GM21786 (cell line): ENCODE results near the gene APC2.

Experiments used
- ATAC-seq: cut with Tn5 transposase; IDR thresholded peaks from one replicate; pipeline ENCODE4 v1.9.1; 2021; ENCODE audit not compliant: unreplicated experiment

Gene APC2, protein sequence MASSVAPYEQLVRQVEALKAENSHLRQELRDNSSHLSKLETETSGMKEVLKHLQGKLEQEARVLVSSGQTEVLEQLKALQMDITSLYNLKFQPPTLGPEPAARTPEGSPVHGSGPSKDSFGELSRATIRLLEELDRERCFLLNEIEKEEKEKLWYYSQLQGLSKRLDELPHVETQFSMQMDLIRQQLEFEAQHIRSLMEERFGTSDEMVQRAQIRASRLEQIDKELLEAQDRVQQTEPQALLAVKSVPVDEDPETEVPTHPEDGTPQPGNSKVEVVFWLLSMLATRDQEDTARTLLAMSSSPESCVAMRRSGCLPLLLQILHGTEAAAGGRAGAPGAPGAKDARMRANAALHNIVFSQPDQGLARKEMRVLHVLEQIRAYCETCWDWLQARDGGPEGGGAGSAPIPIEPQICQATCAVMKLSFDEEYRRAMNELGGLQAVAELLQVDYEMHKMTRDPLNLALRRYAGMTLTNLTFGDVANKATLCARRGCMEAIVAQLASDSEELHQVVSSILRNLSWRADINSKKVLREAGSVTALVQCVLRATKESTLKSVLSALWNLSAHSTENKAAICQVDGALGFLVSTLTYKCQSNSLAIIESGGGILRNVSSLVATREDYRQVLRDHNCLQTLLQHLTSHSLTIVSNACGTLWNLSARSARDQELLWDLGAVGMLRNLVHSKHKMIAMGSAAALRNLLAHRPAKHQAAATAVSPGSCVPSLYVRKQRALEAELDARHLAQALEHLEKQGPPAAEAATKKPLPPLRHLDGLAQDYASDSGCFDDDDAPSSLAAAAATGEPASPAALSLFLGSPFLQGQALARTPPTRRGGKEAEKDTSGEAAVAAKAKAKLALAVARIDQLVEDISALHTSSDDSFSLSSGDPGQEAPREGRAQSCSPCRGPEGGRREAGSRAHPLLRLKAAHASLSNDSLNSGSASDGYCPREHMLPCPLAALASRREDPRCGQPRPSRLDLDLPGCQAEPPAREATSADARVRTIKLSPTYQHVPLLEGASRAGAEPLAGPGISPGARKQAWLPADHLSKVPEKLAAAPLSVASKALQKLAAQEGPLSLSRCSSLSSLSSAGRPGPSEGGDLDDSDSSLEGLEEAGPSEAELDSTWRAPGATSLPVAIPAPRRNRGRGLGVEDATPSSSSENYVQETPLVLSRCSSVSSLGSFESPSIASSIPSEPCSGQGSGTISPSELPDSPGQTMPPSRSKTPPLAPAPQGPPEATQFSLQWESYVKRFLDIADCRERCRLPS (N-terminal part only)

GRCh38 chr19:1449467-1450442 is at the start of gene APC2:
Gene APC2 (plus strand): TSS chr19:1450121. CDS start chr19:1453002, 2,881 bp downstream.
- no peak for ATAC-seq

DNA sequence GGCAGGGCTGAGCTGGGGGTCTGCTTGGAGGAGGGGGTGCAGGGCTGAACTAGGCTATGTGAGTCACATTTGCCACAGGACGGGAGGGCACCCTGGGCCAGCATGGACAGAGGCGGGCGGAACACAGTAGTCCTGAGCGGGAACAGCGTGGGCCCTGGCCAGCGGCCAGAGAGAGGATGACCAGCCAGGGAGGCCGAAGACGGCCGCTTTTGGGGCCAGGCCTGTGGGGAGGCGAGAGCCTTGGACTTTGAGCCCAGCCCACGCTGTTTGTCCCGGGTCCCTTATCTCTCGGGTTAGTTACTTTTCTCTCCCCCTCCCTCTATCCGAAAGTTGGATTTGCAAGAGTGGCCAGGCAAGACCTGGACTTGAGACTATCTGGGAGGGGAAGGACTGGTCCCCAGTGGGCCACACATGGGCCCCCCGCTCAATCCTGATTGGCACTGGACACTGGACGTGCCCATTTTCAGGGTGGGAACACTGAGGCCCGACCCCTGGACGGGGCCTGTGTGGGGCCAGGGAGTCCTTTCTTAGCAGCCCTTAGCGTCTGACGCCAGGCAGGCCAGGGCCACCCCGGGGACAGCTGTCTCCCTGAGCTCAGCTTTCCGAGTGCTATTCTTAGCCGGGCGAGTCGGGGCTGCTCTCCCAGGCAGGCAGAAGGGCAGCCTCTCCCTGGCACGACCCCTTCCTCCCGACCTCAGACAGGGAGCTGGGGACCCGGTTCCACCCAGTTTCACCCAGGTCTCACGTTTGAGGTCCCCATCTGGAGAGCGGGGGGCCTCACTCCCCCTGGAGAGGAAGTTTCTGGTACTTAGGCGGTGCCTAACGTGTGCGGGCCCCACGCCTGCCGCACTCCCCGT is 49.4 kb upstream of the APC2 start:
- ATAC-seq = no peak

- no peak for ATAC-seq
Measured at GRCh38 chr19:1401138-1401888, 48.6 kb upstream of the APC2 start, which contains the start of gene GAMT. Gene GAMT (minus strand): TSS chr19:1401542. CDS start chr19:1401476, 66 bp downstream.

DNA sequence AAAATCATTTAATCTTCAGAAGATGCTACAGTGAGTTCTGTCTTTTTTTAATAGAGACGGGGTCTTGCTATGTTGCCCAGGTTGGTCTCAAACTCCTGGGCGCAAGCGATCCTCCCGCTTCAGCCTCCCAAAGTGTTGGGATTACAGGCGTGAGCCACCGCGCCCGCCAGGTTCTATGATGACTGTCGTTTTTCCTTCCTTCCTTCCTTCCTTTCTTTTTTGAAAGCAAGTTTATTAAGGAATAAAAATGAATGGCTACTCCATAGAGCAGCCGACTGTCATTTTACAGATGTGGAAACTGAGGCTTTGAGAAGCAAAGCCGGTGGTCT is 48.1 kb upstream of the APC2 start:
- ATAC-seq = no peak

GRCh38 chr19:1402411-1403070 is 47.4 kb upstream of the APC2 start:
- ATAC-seq = no peak

GRCh38 chr19:1406774-1407527 is 43.0 kb upstream of the APC2 start:
- ATAC-seq = peak; percentile 71

- peak; percentile 19 for ATAC-seq
Measured at GRCh38 chr19:1407528-1408299, 42.2 kb upstream of the APC2 start, which contains the start of gene DAZAP1. Gene DAZAP1 (plus strand): TSS chr19:1407586. CDS start chr19:1407774, 188 bp downstream.

DNA sequence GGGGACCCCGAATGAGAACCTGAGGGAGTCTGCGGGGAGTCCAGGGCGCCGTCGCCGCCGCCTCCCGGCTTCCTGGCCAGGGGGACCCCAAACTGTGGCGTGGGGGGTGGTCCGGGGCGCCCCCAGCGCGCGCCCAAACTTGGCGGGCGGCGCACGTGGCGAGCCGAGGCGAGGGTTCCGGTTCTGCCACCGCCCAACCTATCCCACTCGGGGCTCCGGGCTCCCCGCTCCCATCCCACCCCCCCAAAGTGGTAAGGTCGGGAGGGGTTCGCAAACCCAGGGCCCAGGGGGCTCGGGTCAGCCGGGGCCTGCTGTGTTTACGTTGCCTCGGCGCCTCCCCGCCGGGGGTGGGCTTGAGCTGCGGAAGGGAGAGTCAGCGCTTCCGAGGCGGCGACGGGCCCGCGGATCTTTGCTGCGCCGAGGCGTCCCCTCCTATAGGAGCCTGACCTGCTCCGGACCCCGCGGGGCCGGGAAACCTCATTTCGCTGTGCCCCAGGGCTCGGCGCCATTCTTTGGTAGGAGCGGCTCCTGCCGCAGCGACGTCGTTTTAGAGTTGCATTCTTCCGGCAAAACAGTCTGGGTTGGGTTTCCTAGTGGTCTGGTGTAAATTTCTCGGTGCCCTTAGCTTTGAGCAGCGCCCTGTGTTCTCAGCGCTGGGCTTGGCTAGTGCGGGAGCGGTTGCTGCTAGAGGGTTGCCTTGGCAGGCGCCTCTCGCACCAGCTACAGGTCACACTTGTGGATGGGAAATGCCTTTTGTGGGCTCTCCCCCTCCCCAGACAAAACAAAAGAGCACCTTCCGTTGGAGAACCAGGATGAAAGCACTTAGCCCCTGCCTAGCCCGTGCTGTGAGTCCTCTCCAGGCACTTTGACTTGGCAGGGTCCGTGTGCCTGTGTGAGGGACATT is 41.4 kb upstream of the APC2 start:
- no peak for ATAC-seq

GRCh38 chr19:1409204-1410005 is 40.5 kb upstream of the APC2 start:
- ATAC-seq = no peak

DNA sequence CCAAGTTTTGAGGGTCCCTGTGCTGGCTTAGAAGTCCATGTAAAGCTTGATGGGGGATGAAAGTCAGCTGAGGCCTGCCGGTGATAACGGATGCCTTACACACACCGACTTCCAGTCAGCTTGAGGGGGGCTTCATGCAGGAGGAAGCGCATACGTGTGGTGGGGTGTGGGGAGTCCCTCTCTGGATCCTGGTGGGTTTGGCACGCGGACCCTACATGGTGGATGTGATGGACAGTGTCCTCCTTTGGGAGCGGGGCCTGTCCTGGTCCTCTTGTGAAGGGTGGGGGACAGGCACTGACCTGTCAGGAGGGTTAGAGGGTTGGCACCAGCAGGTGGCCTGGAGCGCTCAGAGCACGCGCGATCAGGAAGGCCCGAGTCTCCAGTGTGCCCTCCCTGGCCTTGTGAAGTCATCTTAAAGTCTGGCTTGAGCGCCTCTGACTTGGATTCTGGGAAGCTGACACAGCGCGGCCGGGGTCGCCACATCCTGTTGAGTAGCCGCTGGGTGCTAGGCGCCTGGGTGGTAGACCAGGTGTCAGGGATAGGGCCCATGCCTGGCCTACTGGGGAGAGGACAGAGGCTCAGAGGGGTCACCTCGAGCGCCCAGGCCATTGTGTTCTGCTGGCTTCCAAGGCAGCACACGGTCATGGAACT is 39.7 kb upstream of the APC2 start:
- ATAC-seq = no peak

DNA sequence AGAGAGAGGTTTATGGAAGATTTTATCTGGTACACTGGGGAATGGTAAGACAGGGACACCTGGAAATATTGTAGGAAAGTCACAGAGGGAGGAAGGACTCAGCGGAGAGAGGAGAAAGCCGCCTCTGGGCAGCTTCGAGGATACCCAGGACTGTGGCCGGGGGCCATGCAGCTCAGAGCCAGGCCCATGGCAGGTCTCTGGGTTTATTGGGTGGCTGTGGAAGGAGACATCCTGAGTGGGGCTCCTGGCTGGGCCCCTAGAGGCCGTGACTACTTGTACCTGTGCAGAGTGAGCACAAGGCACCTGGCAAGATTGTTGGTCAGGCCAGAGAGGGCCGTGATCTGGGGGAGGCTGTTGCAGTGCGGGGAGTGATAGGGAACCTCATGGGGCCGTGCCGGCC is 39.1 kb upstream of the APC2 start:
- no peak for ATAC-seq

DNA sequence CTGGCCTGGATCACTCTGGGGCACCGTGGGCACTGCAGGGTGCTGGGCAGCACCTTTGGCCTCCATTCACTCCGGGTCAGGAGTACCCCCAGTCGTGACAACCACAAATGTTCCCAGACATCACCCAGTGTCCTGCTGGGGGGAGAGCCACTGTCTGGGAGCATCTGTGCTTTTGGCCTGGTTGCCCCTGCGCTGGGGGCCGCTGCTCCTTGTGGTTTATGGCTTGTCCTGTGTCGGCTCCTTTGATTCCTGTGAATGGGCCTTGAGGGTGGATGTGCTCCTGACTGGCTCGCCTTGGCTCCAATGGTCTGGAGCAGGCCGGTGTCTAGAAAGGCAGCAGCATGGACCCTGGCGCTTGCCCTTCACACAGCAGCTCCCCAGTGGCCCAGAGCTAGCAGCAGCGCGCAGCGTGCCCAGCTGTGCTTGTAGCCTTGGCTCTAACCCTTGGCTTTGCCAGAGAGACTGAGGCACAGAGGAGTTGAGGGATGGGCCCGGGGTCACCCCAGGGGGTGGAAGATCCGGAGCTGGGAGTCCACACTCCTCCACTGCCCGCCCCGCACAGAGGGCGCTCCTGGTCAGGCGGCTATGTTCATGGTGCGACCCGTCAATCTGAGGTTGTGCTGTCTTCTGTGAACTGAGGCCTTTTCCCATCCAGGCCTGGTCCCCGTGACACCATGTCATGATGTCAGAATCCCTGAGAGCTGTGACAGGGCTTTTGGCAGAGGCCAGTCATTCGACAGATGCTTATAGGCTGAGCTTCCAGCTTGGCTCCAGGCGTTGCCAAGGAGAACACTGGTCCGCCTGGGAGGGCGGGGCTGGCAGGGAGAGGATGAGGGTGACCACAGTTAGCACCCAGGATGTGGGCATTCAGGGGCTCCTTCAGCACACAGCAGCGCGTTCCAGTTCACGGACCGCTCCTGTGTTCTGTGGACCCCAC is 38.4 kb upstream of the APC2 start:
- no peak for ATAC-seq
